Mesothelial cell of epicardium (in vitro differentiated cells): ENCODE data around the gene ANKS1B. TPM values are rescaled to one million over a fixed set of nuclear protein-coding genes. Genes with fewer than 3 reads are reported as not detected.

Experiments
- DNase-seq, 2 experiments: peaks; one replicate each; pipeline ENCODE4 v3.0.0; 2021; ENCODE audit warnings: low spot score in 2 of 2; ENCODE audit not compliant: unreplicated experiment in 2 of 2
- H3K27ac Mint-ChIP-seq: 2 replicates; pipeline ENCODE4 v1.8.0; 2021; ENCODE audit warnings: mixed read lengths
- H3K27me3 Mint-ChIP-seq: 2 replicates; pipeline ENCODE4 v1.8.0; 2021; ENCODE audit warnings: low read depth, mixed read lengths
- H3K36me3 Mint-ChIP-seq: 2 replicates; pipeline ENCODE4 v1.8.0; 2021; ENCODE audit warnings: mixed read lengths
- H3K4me1 Mint-ChIP-seq: 2 replicates; pipeline ENCODE4 v1.8.0; 2021; ENCODE audit warnings: mixed read lengths
- H3K4me3 Mint-ChIP-seq: 2 replicates; pipeline ENCODE4 v1.8.0; 2021; ENCODE audit warnings: mild to moderate bottlenecking, moderate library complexity, mixed read lengths
- H3K9me3 Mint-ChIP-seq: 2 replicates; pipeline ENCODE4 v1.8.0; 2021; ENCODE audit warnings: mixed read lengths
- total RNA-seq: library from RNA; stranded (reverse); gene quantifications from 3 replicates; pipeline ENCODE4 v1.2.1, GENCODE V29; 2021
- TF ChIP-seq, protein P1 (sequence below): fragments of 200-600 bp; sonication (generic); IDR thresholded peaks from one replicate; pipeline ENCODE4 v1.5.0; 2021; ENCODE audit warnings: antibody characterized with exemption; ENCODE audit not compliant: unreplicated experiment

ANKS1B gene
- total RNA-seq, 1 donor from 2014 or later: 8.8 TPM

DNA sequence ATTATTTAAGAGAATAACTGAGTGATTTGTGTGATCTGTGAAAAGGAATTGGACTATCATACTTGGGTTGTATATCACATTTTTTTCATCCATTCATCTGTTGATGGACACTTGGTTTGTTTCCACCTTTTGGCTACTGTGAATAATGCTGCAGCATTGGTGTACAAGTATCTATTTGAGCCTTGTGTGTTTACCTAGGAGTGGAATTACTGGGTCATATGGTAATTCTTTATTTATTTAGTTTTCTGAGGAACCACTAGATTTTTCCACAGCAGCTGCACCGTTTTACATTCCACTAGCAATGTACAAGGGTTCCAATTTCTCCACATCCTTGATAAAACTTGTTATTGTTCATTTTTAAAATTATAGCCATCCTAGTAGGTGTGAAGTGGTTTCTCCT is 1283.6 kb downstream of the ANKS1B start:
- TF ChIP-seq, protein P1, sequence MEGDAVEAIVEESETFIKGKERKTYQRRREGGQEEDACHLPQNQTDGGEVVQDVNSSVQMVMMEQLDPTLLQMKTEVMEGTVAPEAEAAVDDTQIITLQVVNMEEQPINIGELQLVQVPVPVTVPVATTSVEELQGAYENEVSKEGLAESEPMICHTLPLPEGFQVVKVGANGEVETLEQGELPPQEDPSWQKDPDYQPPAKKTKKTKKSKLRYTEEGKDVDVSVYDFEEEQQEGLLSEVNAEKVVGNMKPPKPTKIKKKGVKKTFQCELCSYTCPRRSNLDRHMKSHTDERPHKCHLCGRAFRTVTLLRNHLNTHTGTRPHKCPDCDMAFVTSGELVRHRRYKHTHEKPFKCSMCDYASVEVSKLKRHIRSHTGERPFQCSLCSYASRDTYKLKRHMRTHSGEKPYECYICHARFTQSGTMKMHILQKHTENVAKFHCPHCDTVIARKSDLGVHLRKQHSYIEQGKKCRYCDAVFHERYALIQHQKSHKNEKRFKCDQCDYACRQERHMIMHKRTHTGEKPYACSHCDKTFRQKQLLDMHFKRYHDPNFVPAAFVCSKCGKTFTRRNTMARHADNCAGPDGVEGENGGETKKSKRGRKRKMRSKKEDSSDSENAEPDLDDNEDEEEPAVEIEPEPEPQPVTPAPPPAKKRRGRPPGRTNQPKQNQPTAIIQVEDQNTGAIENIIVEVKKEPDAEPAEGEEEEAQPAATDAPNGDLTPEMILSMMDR: no peak
- Mint-ChIP-seq H3K27ac (no peak overlapping the region), H3K4me3 (no peak overlapping the region), H3K27me3 (no peaks in the 10 kb centered on the region), H3K36me3 (peaks cover 12% of the 10 kb centered on the region), H3K9me3 (no peaks in the 10 kb centered on the region), H3K4me1 (peaks cover 3% of the 10 kb centered on the region)
- DNase-seq: no peak

GRCh38 chr12:98699586-98699985 is 1285.2 kb downstream of the ANKS1B start:
- H3K36me3 Mint-ChIP-seq: peaks cover 21% of the 10 kb centered on the region
- H3K4me1 Mint-ChIP-seq: peaks cover 3% of the 10 kb centered on the region
- no peaks in the 10 kb centered on the region for H3K27me3 Mint-ChIP-seq
- peaks cover under 1% of the 10 kb centered on the region for H3K9me3 Mint-ChIP-seq
- no peak overlapping the region for H3K27ac Mint-ChIP-seq
- H3K4me3 Mint-ChIP-seq: no peak overlapping the region
- TF ChIP-seq, protein P1: no peak
- DNase-seq: no peak

DNA sequence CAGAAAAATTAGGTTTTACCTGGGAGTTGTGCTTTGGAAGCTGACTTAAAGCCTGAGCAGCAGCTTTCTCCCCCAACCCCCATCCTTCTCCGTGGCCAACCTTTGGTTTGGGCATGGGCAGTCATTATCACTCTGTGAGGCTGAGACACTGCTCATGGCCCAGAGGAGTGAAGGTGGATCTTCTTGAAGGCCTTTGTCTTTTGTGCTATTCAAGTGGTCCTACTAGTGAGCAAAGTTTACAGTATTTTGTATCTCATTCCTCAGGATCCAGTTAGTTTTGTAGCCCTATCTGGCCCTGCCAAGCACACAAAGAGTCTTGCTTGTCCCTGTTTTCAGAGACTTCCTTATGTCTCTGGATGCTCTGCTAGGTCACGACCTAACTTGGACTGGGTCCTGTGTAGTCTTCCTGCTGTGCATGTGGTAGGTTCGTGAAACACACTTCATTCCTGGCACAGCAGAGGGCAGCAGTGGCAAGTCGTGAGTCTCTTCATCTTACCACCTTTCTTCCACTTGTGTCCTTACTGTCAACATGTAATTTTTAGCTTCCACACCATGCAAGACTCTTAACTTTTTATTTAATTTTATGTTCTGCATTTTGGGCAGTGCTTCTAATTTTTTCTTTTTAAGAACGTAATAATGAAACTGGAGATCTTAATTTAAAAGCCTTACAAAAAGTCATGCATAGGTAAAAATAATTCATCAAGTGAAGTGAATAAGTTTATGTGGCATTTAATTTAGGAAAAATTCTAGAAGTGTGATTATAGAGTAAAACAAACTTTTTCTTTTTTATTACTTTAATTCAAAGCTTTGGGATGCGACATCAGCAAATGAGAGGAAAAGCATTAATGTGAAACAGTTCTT is 1285.9 kb downstream of the ANKS1B start:
- Mint-ChIP-seq H3K4me3 (no peak overlapping the region), H3K4me1 (peaks cover 3% of the 10 kb centered on the region), H3K27ac (no peak overlapping the region), H3K27me3 (no peaks in the 10 kb centered on the region), H3K36me3 (peaks cover 23% of the 10 kb centered on the region), H3K9me3 (peaks cover 6% of the 10 kb centered on the region)
- no peak for DNase-seq
- TF ChIP-seq, protein P1: no peak

DNA sequence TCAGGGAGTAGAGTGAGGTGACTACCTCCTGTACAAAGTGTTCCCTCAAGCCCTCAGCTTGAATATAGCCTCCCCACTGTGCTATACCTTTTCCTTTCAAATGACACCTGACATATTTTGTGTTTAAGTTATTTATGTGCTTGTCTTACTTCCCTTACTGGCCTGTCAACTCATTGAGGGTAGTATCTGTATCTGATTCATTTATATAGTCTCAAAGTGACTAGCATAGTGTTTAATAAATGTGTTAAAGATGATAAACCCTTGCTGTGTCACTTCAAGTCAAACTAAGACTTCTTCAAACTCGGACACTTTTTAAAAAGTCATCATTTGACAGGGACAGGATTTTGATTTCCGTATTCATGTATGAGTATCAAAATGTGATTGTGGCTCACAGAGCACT is 1287.5 kb downstream of the ANKS1B start:
- no peaks in the 10 kb centered on the region for H3K27me3 Mint-ChIP-seq
- H3K9me3 Mint-ChIP-seq: peaks cover 11% of the 10 kb centered on the region
- H3K36me3 Mint-ChIP-seq: peaks cover 36% of the 10 kb centered on the region
- no peak for DNase-seq
- no peak overlapping the region for H3K27ac Mint-ChIP-seq
- no peak overlapping the region for H3K4me3 Mint-ChIP-seq
- H3K4me1 Mint-ChIP-seq: peaks cover 3% of the 10 kb centered on the region
- TF ChIP-seq, protein P1: no peak

GRCh38 chr12:98696036-98696646 is 1288.6 kb downstream of the ANKS1B start:
- Mint-ChIP-seq H3K9me3 (peaks cover 11% of the 10 kb centered on the region), H3K36me3 (peaks cover 39% of the 10 kb centered on the region), H3K4me1 (peaks cover 3% of the 10 kb centered on the region), H3K27ac (peak overlapping the region; percentile 63), H3K4me3 (no peak overlapping the region), H3K27me3 (no peaks in the 10 kb centered on the region)
- DNase-seq: no peak
- TF ChIP-seq, protein P1: no peak
